HG03097 (cell line): Measurements from ENCODE around the gene GP1BA.
A peak's percentile ranks its signal among the peaks of the same experiment; 100 is the strongest.

Source experiments
- ATAC-seq: cut with Tn5 transposase; IDR thresholded peaks from one replicate; pipeline ENCODE4 v1.9.1; 2021; ENCODE audit not compliant: unreplicated experiment, low FRiP score

The GP1BA gene

DNA sequence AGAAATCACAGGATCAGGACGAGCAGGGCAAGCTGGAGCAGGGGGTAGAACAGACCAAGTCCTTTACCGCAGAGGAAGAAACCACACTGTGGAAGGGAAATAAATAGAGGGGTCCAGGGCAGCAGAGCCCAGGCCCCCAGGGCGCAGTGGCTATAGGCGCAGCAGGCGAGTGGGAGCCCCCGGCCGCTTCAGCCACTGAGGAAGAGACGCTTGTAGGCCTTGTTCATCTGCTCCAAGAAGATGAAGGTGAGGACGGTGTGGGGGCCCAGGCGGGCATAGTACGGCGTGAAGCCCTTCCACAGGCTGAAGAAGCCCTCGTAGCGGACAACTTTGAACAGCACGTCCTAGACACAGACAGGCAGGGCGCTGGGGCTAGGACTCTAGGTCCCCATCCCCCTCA is 5.5 kb downstream of the GP1BA start:
- no peak for ATAC-seq

DNA sequence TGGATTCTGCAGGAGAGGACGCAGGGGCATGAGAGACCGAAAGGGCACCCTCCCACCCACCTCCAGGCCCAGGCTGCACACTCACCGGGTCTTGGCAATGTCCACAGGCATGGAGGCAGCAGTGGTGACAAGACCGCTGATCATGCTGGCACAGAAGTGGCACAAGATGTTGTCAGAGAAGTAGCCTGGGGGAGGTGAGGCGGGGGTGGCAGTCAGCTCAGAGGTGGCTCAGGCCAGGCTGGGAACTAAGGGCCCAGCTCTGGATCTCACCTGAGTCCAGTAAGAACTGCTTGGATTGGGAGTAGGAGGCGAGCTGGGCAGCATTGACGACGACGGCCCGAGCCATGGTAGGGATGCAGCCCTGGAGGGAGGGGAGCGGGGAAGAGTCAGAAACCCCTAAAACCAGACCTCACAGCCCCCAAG is 6.0 kb downstream of the GP1BA start:
- no peak for ATAC-seq

DNA sequence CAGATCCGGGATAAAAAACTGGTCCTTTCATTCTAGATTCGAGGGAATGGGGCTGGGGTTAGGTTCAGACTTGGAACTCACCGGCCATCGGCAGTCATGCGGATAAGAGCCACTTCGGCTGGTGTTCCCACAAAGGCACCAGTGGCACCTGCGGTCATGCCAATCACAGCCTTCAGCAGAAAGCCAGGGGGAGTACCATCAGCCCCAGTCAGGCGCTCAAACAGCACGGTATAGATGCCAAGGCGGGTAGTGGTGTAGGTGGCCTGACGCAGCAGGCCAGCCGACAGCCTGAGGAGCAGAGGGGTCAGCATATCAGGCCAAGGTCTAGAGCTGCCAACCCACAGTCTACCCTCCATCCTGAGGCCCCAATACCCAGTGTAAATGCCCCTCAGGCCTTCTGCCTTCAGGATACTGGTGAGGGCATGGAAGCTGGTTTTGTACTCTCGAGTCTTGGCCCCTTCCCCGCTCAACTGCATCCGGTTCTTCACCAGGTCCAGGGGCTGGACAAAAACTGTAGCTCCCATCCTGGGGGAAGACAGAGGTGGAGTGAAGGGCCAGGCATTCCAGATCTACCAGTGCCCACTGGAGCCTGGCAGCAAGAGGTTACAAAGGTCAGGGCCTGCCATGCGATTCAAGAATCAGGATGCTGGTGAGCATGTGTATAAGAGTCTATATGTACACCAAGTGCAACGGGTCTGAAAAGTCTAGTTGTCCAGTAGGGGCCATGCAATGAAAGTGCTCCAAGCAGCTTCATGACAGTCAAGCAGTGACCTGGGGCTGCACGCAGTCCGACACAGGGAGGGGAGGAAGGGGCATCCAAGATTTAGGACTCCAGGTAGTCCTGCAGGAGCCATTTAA is 6.8 kb downstream of the GP1BA start:
- ATAC-seq = no peak

DNA sequence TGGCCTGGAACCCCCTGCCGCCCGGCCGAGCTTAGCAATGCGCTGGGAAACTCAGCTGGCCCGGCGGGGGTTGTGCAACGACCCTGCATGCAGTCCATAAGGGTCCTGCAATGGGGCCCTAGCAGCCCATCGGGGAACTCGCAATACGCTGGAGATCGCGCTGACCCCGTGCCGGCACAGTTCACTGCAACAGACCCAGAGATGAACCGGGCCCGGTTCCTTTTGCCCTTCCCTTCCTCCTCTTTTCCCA is 7.4 kb downstream of the GP1BA start:
- peak; percentile 9 for ATAC-seq

DNA sequence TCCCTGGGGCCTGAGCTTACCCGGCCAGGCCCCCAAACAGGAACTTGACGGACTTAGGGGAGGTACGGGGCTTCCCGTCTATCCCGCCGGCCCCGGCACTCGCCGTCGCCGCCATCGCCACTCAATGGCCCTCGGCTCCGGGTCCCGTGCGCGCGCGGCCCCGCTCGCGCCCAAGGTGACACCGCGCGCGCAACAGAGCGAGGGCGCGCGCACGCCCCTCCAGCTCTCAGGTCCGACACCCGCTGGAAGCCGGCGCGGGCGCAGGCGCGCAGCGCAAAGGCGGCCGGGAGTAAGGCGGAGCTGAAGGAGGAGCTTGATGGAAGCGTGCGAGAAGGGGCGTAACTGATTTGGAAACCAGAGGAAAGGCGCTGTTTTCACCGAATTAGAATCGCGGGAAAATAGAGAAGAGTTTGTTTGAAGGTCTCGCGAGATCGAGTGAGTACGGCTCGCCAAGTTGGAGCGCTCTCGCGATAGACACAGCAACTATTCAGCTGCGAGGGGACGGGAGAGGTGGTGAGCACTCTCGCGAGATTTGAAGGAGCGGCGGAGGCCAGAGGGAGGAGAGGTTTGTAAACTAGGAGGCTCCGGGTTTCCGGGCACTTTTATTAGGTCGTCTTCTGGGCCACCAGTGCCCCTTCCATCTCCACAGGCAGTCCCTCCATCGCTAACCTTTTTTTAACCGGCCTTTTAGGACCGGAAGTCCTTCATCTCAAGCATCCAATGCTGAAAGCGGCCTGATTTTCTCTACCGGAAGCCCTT is 7.9 kb downstream of the GP1BA start, which contains the start of the genes RNF167 and SLC25A11:
RNF167 (plus strand) TSS at position 473 of the 759 bp plus-strand sequence. CDS start 642 bp downstream, outside the sequence.
SLC25A11 (minus strand) TSS at position 251 of the 759 bp plus-strand sequence; CDS start at position 115, 136 bp downstream.
- ATAC-seq = peak; percentile 66

DNA sequence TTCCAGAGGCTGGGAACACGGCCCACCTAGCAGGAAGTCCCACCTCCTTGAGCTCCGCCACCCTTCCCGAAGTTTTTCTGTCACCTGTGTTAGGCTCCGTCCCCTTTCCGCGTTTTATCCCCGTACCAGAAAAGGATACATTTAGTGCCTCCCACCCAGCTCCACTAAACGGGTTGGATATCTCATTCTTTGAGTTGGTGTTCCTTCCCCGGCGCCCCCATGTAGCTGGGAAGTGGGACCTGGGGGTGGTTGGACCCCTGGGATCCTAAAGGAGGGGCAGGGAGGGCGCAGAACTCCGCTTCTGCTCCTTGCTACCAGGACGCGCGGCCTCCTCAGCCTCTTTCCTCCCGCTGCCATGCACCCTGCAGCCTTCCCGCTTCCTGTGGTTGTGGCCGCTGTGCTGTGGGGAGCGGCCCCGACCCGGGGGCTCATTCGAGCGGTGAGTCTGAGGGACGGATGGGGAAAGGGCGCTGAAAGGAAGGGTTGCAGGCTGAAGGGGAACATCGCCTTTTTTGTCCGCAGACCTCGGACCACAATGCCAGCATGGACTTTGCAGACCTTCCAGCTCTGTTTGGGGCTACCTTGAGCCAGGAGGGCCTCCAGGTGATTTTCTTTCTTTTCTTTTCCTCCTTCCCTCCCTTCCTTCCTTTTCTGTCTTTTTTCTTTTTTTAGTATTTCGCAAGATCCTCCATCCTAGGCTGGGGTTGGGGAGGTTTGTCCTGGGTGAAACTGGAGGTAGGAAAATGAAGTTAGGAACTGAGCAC is 8.7 kb downstream of the GP1BA start:
- ATAC-seq = no peak

DNA sequence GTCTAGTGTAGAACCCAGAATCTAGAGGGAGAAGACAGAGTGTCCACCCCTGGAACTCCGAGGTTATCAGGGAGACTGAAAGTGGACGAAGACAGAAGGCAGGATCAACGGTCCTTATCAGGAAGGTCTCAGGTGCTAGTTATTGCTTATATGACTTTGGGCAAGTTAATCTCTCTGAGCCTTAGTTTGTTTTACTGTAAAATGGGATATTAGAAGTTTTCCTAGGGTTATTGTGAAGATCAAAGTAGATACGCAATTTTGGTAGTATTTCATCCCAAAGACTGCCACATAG is 9.2 kb downstream of the GP1BA start:
- ATAC-seq = no peak

DNA sequence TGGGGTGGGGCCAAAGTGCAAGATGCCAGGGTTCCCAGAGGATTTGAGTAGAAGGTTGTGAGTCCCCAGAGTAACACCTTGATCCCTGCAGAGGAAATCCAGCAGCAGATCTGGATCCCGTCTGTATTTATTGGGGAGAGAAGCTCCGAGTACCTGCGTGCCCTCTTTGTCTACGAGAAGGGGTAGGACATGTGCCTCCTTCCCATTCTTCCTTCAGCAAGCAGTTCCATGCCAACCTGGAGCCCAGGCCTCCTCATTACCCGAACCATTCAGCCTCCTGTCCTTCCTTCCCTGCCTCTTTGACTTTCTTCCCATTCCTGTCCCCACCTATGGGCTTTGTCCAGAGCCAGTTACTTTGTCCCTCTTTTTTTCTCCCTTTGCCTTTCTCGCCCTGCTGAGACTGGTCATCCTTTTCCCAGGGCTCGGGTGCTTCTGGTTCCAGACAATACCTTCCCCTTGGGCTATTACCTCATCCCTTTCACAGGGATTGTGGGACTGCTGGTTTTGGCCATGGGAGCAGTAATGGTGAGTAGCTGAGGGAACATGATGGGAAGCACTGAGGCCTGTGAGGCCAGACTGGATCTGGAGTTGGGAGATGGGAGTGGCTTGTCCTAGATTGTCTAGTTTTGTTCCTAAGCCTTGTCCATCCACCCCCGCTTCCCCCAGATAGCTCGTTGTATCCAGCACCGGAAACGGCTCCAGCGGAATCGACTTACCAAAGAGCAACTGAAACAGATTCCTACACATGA is 10.9 kb downstream of the GP1BA start:
- no peak for ATAC-seq

DNA sequence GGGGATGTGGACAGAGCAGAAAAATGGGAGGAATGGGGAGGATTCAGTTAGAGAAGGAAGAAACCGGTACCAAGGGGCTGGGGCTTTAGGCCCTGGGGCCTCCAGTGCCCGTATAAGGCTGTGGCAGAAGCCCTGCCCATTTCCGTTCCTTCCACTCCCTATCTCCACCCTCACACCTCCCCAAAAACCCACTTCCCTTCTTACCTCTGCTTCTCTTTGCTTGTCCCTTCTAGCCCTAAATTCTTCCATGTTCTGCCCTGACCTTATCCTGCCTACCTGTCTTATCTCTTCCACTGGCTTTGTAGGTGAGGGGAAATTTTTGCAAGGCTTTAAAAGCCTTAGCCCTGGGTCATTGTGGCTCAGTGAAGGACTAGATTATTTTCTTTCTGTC is 12.1 kb downstream of the GP1BA start:
- no peak for ATAC-seq

DNA sequence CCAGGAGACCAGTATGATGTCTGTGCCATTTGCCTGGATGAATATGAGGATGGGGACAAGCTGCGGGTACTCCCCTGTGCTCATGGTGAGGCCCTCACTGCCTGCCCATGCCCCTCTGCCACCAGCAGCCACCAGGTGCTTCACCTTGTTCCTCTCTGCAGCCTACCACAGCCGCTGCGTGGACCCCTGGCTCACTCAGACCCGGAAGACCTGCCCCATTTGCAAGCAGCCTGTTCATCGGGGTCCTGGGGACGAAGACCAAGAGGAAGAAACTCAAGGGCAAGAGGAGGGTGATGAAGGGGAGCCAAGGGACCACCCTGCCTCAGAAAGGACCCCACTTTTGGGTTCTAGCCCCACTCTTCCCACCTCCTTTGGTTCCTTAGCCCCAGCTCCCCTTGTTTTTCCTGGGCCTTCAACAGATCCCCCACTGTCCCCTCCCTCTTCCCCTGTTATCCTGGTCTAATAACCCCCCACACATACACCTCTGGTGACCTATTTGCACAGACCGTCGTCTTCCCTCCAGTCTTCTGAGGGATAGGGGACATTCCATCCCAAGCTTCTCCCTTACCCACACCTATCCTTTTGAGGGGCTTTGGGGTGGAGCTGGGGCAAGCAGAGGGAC is 12.6 kb downstream of the GP1BA start:
- no peak for ATAC-seq

DNA sequence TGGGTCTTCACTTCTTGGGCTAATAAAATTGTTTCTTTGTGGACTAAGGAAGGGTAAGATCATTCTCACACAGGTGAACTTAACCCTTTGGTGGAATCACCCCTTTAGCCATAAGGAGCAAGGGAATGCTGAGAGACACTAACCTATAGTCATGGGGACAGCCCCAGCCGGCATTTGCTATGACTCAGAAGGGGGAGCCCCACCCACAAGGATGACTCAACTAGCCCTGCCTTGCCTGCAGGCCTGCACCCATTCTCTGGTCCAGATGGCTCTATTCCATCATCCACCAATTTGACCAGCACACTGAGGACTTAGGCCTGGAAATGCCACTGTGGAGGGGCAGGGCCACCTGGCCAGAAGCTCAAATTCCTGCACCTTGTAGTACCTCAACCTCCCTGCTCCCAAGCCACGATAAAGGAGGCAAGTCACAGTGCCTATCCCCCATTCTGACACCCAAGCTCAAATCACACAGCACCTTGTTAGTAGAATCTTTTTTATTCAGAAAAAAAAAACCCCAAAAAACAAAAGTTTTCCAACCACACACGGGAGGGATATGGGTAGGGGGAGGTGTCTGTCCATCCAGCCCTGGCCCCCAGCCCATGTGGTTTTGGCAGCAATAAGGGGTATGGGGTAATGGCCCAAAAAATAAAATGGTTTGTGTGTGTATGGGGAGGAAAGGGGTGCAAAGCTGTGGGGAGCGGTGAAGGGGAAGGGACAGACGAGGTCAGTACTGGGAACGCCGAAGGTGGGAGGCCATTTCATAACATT is 13.3 kb downstream of the GP1BA start:
- no peak for ATAC-seq

DNA sequence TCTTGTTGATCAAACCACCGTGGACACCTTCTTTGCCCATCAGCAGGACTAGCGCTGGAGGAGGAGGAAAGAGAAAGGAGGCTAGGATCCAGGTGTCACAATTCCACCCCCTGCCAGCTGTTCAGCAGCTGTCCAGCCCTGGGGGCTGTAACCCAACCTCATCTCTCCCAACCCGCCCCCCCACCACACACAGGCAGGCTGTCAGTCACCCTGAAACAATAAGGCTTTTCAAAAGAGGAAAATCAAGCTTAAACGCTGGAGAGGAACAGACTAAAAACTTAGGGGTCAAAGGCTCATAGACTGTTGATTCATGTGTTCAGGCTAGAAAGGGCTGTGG is 13.8 kb downstream of the GP1BA start:
- ATAC-seq = no peak

DNA sequence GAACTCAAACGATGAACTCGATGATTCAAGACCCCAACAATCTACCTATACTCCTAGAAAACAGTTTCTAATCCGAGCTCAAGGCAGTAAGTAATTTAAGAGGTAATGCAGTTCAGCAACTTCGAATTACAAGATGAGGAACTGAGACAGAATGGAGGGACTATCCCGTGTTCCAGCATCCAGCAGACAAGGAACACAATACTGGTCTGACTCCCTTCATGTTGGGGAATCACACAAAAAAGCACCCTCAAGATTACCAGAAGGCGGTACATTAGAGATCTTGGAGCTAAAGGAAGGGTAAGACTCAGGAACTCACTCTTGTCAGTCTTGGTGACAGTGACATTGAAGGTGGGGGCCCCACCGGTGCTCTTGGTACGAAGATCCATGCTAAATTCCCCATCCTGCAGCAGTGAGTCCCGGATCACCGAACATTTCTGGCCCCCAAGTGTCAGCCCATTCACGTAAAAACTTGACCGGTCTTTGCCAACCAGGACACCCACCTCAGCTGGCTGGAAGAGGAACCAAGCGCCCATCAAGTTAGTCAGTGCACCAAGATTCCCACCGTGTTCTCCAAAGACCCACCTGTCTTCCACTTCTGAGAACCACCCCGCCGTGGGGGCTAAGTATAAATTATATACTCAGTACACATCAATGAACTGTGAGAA is 14.4 kb downstream of the GP1BA start:
- ATAC-seq = no peak

DNA sequence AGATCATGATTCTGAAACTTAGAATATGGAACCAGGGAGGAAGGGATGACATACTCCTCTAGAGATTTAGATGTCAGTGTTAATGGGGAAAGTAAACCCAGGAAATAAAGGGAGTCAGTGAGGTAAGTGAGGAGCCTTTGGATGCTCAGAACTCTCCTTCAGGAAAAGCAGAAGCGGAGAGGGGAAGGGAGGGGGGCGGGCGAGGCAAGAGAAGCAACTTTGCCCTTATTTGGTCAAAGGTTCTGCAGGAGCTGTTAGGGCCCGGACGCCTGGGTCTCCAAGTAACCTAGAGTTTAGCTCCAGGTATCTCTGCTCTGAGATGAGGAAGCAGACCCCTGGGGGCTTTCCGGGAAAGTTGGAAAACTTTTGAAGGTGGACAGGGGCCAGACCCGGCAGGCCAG is 14.9 kb downstream of the GP1BA start:
- no peak for ATAC-seq

DNA sequence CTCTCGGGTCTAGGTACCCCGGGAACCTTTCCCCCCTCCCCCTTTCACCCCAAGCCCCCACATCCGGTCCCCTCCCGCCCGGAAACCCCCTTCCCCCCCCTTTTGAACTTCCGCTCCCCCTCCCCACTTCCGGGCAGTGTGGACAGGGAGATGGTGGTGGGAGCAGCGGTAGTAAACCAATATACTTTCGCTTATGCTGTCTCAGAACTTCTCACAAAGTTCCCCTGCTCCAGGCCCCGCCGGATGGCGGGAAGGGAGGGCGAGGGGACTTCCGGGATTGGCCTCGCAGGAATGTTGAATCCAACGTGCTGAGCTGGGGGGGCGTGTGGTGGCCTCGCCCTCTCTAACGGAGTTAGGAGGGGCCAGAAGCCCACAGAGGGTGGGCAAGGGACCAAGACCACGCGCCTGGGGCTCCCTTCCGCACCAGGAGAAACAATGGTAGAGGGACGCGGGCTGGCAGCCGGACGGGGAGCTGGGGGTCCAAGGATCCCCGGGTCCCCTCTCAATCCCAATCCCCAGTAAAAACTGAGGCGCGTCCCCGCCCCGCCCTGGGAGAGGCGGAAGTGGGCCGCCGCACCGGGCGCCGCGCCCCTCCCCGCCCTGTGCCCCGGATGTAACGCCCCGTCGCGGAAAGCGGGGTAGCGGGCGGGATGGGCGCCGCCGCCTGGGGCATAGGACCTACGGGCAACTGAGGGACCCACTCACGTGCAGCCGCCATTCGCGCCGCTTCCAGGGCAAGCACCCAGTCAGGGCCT is 15.5 kb downstream of the GP1BA start:
- ATAC-seq = no peak

DNA sequence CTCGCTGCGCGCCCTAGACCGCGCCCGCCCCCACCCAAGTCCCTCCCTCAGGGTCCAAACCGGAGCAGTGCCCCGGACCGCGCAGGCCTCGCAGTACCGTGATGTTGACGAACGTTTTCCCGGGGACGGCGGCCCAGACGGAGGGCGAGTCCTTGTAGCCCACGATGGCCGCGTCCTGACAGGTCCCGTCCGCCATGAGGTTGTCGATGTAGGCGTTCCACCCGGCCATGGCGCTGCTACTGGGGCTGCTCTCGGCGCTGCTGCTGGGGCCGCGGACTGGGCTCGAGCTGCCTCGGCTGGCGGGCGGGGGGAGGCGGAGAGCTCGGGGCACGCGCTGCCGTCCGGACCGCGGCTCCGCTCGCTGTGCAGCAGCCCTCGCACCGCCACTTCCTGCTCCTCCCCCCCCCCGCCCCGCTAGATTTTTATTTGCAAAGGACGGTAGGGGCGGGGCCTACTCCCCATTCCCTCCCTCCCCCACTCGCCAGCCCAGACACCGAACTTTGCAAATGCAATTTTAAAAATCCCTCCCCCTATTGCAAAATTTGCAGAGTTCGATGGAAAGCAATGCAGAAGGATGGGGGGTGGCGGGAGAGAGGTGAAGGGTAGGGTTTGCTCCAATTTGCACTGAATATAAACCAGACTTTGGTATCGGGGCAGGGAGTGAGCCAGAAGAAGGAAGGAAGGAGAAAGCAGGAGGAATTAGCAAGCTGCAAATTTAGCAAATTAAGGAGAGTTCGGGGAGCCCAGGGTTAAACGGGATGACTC is 16.3 kb downstream of the GP1BA start, which contains the start of gene PFN1:
PFN1 (minus strand) TSS at position 365 of the 765 bp plus-strand sequence; CDS start at position 229, 136 bp downstream.
- peak; percentile 8 for ATAC-seq

DNA sequence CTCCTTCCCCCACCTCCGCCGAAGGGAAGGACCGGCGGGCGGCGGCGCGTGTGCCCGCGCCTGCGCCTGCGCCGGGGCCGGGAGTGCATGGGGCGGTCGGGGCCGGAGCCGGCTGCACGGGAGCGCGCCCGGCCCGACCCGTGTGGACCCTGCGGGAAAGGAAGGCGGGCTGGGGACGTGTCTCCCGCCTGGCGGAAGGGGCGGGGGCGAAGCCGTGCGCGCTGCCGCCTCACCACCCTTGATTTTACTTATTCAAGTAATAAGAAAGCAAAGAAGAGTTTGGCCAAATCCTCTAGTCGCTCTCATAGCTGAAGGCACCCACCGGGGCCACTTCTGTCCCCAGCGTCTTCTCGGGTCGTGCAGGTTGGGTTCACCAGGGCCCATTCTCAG is 16.8 kb downstream of the GP1BA start:
- ATAC-seq = peak; percentile 35
